C4-2B (cell line): ENCODE data around the gene MOAP1.

ENCODE experiments used
- H3K27ac ChIP-seq: fragments of 450-650 bp; 2 replicates; pipeline ENCODE4 v1.5.1; 2017
- CTCF ChIP-seq: fragments of 450-650 bp; conservative IDR thresholded peaks from 2 replicates; pipeline ENCODE4 v1.5.1; 2017; ENCODE audit warnings: mild to moderate bottlenecking
- ZFX ChIP-seq: fragments of 450-650 bp; IDR thresholded peaks from 2 replicates; pipeline ENCODE4 v1.6.1; 2017

The MOAP1 gene

GRCh38 chr14:93135399-93135798, 49.3 kb downstream of the MOAP1 start:
- peak overlapping the region; percentile 77 for H3K27ac ChIP-seq
- no peak for TF ChIP-seq CTCF

- H3K27ac ChIP-seq: no peak overlapping the region
- TF ChIP-seq ZFX (no peak), CTCF (no peak)
Measured at GRCh38 chr14:93133464-93133863, 51.2 kb downstream of the MOAP1 start.

- peak; percentile 66 for TF ChIP-seq CTCF
- no peak for TF ChIP-seq ZFX
- H3K27ac ChIP-seq: no peak overlapping the region
Measured at GRCh38 chr14:93132472-93133065, 52.1 kb downstream of the MOAP1 start.
